DMS153 treated with DMSO at 0.1 percent for 48 hours (cell line): ENCODE measurements around the gene LBR.
A peak's percentile ranks its signal among the peaks of the same experiment; 100 is the strongest.

Experiments
- DNase-seq: peaks from one replicate; lab custom pipeline; 2025; ENCODE audit not compliant: unreplicated experiment; lab: John Stamatoyannopoulos, UW

The LBR gene

DNA sequence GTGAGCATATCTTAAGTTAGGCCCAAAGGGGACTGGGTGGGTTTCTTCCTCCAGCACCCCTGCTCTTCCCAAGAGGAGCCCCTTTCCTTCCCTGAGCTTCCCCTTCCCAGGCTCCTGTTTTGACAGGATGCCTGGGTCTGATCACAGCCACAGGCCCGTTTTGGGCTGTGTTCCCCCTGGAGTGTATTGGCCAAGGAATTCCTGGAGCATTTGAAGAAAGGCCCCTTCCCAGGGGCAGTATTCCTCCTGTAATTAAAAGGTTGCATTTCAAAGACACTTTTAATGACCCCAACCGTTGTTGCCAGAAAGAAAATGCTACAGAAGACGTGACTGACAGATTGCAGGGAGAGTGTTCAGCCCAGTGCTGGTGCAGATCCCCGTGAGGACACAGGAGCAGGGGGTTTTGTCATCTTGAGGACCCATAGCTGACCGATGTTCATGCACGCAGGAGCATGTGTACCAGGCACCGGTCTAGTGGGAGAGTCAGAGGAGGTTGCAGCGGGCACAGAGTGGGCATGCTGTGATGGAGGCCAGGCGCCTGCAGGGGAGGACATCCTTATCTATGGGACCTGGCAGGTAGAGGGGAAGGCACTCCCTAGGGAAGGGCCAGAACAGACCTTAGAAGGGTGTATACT is 19.3 kb upstream of the LBR start:
- DNase-seq, result no peak

- no peak for DNase-seq
These were observed 18.7 kb upstream of the LBR start for GRCh38 chr1:225446595-225446960.

DNA sequence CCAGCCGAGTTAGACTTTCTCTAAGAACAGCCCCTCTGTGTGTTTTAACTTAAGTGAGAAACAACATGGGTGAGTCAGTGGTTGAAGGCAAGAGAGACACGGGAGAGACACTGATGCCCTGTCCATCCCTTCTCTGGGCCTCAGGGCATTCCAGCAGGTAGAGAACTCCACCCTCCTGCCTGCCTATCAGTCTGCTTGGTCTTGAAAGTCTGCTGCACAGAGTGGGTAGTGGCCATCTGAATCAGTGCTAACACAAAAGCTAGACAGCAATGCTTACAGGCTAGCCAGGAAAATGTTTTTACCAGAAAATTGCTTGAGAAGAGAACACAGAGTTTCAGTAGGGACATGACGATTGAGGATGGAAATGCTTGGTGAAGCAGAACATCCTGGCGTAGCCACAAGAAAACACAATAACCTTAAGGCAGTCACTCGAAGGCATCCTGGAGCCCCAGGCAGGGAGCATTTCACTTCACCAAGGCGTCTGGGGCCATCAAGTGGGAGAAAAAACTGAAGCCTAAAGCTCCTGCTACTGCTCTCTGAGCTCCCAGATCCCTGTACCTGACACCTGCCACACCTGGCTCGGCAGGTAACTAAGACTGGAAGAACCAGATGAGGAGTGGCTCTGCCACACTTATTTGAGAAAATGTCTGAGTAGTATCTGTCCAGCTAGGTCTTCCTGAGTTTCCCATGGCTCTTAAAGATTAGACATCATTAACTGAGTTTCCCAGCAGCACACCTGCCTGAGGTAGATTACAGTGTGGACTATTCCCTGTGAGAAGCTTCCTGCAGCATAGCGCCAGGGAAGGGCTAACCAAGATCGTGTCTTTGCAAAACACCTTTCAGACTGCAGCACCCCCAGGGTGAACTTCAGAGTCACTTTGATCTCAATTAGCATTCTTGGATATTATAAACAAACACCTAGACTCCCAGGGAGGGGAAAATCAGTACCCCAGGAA is 18.1 kb upstream of the LBR start:
- DNase-seq, result no peak

- DNase-seq, result no peak
These were observed 14.3 kb upstream of the LBR start for GRCh38 chr1:225442123-225442505.

GRCh38 chr1:225441314-225442122 is 13.7 kb upstream of the LBR start:
- peak; percentile 72 for DNase-seq

DNA sequence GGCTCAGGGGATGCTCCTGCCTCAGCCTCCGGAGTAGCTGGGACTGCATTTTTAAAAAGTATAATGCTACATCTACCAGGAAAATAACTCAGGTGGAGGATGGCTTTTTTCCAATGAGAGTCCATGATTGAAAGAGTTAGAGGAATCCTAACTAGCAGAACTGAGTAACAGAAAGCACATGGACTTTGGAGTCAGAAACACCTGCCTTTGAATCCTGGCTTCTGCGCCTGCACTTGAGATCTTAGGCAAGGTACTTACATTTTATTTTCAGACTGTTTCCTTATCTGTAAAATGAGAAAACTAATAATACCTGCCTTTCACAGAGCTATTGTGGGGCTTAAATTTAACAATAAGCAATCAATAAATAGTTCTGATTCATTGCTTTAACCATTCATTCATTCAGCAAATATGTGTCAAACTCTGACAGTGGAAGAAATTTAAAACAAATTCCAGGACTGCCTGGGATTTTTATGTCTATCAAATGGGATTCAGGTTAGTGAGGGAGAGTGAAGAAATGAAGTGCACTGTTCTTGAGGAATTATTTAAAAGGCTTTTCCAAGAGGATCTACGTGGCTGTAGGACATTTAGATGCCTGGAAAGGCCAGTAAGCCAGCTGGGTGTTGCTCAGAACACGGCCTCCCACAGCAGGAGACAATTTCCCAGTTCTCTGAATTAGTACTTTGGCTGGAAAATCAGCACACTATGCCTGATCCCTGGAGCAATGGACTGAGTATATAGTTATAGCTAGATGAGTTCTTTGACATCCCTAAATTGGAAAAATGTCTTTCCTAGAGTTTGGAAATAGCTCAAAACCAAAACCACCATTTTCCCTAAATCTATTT is 12.8 kb upstream of the LBR start:
- no peak for DNase-seq

- no peak for DNase-seq
These were observed 10.0 kb upstream of the LBR start for GRCh38 chr1:225437710-225438437.

- no peak for DNase-seq
These were observed 8.1 kb upstream of the LBR start for GRCh38 chr1:225435957-225436392.

- no peak for DNase-seq
These were observed 7.6 kb upstream of the LBR start for GRCh38 chr1:225435487-225435886.

GRCh38 chr1:225435076-225435475 is 7.2 kb upstream of the LBR start:
- no peak for DNase-seq

DNA sequence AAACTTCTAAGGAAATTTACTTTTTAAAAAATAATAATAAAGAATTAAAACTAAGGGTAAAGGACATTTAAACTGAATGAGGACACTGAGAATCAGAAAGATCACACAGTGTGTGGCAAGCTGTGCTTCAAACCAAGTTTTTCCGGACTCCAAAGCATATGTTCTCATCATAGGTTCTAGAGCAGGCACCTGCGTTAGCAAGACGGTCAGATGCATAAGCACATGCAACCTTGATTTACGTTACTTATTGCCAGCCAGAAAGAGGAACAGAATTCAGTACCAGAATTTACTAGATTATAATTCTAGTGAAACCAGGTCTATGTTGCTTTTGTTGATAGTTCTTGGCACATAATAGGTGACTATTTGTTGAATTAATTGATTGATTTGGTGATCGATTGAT is 6.2 kb upstream of the LBR start:
- no peak for DNase-seq

- no peak for DNase-seq
These were observed 3.4 kb upstream of the LBR start for GRCh38 chr1:225431081-225431863.

DNA sequence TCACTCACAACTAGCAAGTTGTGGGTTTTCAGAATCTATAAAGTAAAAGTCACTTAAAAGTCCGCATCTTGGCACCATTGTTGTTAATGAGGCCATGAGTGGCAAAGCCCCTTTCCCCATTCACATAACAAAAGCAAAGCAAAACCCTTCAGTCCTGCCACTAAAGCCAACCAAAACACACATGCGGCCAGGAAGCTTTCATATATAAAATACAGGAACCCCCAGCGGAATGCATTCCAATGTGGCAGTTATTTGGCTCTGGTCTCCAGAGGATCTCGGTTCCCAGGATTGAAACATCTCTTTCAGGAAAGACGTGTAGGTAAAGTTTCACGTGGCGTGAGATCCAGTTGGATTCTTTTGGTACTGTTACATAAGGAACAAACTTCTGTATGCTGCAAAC is 2.5 kb upstream of the LBR start:
- no peak for DNase-seq

DNA sequence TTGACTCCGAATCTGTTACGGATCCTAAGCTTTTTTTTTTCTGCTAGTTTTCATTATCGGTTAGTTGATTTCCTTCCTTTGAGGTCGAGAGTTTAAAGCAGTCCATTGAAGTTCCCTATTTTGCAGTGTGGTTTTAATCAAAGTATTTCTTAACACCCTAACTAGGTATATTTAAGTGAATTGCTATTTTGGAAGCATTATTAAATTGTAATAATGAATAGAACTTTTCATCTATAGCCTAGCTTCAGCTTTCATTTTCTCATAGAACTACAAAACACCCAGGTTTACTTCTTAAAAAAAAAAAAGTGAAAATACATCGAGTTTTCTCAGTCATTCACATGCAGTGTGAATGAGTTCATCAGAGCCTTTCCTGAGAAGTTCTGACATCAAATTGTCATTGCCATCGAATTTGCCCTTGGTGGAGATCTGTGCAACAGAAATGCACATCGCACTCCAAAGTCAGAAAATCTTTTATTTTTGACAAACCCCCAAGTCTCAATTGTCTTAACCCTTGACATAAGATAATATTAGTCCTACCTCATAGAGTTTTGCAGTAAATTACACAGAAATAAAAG is 1.1 kb upstream of the LBR start:
- no peak for DNase-seq

DNA sequence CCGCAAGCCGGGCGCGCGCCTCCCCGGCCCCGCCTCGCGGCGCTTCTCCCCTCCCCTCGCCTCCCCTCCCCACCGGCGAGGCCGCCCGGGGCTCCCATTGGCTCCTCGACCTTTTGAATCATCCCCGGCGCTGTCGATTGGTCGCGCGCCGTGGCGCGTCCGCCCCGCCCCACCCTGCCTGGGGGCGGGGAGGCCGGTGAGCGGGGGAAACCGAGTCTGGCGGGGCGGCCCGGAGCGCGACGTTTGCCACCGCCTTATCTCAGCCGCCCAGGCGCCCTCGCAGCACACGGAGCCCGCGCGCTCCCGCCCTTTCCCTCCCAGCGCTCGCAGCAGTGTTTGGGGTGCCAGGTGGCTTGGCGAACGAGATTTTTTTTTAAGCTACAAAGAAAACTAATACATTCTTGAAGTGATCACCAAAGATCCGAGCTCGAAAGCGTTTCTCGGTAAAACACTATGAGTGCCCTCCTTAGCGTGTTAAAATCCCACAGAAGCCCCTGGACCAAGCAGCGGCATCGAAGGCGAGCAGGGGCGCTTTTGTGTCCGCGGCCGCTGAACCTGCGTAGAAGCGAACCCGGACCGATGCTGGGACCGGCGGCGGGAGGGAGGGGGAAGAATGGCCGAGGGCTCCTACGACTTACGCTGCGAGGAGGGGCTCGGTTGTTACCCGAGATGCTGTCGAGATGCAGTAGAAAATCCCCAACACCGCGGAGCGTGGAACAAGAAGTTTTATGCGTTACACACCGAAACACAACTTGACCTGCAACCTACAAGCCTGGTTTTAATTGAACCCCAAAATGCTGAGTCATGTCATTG is 436 bp upstream of the LBR start:
- peak; percentile 91 for DNase-seq

DNA sequence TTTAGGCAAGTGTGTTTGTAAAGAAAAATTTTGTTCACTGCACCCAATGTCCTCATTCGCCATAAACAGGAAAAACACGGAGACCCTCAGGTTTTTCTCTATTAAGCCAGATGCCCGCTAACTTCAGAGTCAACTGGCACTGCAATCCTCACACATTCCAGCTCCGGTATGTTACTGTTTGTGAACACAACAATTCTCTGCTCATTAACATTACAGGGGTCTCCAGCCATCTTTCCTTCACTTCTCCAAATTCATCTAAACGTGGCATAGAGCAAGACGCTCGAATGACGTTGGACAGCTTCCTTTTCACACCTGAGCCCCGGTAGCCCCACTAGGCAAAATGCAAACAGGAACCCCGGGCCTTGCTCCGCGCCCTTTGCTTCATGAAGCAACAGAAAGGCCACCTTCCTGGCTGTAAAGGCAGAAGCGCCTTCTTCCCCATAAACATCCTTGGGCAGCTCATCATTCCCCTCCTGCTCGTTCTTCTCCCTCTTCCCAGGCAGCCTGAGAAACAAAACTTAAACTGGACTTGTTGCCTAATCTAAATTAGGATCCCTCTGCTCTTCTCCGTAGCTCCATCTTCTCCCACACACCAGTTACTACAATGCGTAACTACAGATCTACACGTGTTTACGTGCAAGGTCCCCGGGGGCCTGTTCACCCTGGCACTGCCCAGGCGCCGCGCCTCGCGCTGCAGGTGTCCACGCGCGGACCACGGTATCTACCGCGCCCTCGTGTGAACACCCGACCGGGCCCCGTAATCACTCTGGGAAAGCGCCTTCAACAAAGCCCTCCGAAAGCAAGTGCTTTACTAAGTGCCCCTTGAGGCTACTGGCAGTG is 1.2 kb downstream of the LBR start:
- DNase-seq, result peak; percentile 33

GRCh38 chr1:225425201-225425786 is 2.5 kb downstream of the LBR start:
- DNase-seq, result no peak
